ENCODE results near the gene PTPRM. TPM values are rescaled to one million over a fixed set of nuclear protein-coding genes. Genes with fewer than 3 reads are reported as not detected.

PTPRM gene
- polyA plus RNA-seq, 1 donor (not counting 4 experiments of a cell fraction or from before 2014, with no cell fraction given) = 54.5 TPM

DNA sequence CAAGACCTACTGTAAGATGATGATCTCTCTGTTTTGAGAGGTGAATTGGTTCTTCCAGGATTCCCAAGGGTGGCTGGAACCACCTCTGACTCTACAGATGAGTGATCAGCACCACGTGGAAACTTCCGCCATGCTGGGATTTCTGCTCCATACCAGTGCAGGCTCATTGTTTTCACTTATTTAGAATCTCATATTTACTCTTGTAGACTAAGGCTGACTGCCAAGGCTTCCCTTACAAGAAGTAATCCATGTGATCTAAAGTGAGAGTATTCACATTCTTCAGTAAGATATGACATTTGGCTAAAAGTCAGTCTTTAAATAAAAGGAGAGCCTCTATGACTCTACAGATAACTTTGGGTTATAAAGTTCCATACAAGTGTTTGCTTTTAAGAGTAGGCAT is 719.2 kb downstream of the PTPRM start:
- Histone ChIP-seq H3K27me3 (ENCODE audit: control insufficient read depth, extremely low read depth, insufficient read depth, low read length) (no peaks in the 10 kb centered on the region), H3K36me3 (ENCODE audit: control insufficient read depth in 2 of 2, extremely low read depth in 1 of 2, insufficient read depth in 2 of 2, low read length in 2 of 2) (no peaks in the 10 kb centered on the region), H3K4me2 (ENCODE audit: control insufficient read depth, extremely low read depth, insufficient read depth, low read depth, low read length) (no peak overlapping the region), H4K20me1 (ENCODE audit: control insufficient read depth, extremely low read depth, insufficient read depth, low read length) (no peaks in the 10 kb centered on the region), H3K27ac (ENCODE audit: control insufficient read depth, insufficient read depth, low read length) (no peak overlapping the region), H3K79me2 (ENCODE audit: control insufficient read depth, insufficient read depth, low read length) (no peaks in the 10 kb centered on the region), H3K9ac (ENCODE audit: control insufficient read depth, extremely low read depth, insufficient read depth, low read length) (no peak overlapping the region), H3K4me1 (ENCODE audit: control insufficient read depth, extremely low read depth, insufficient read depth, low read length) (no peaks in the 10 kb centered on the region), H3K4me3 (ENCODE audit: control insufficient read depth in 2 of 3, extremely low read depth in 1 of 3, insufficient read depth in 2 of 3, low read depth in 1 of 3, low read length in 3 of 3) (no peak overlapping the region), H3K9me3 (ENCODE audit: control insufficient read depth, low read depth, low read length) (no peaks in the 10 kb centered on the region), H3K9me1 (ENCODE audit: control insufficient read depth, extremely low read depth, insufficient read depth, low read length) (no peaks in the 10 kb centered on the region), H2AFZ (ENCODE audit: control insufficient read depth, low read length) (no peak overlapping the region)
- no peak for TF ChIP-seq EZH2 (IDR thresholded peaks at IDR 0.05; ENCODE audit: low read length)
- TF ChIP-seq, protein P1, sequence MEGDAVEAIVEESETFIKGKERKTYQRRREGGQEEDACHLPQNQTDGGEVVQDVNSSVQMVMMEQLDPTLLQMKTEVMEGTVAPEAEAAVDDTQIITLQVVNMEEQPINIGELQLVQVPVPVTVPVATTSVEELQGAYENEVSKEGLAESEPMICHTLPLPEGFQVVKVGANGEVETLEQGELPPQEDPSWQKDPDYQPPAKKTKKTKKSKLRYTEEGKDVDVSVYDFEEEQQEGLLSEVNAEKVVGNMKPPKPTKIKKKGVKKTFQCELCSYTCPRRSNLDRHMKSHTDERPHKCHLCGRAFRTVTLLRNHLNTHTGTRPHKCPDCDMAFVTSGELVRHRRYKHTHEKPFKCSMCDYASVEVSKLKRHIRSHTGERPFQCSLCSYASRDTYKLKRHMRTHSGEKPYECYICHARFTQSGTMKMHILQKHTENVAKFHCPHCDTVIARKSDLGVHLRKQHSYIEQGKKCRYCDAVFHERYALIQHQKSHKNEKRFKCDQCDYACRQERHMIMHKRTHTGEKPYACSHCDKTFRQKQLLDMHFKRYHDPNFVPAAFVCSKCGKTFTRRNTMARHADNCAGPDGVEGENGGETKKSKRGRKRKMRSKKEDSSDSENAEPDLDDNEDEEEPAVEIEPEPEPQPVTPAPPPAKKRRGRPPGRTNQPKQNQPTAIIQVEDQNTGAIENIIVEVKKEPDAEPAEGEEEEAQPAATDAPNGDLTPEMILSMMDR (optimal IDR thresholded peaks at IDR 0.05 in 1 of 3, IDR thresholded peaks at IDR 0.05 in 1 of 3, conservative IDR thresholded peaks at IDR 0.05 in 1 of 3; ENCODE audit: extremely low read depth in 1 of 3, insufficient read depth in 2 of 3, low read length in 3 of 3) = no peak
- dilution Hi-C loops (cut with MboI; ENCODE audit: extremely low pct_ligation_motif_present, low sequenced_read_pairs) = no loop called here
- DNase-seq (ENCODE audit: low read depth, low spot score) (no peak), FAIRE-seq (no peak)

DNA sequence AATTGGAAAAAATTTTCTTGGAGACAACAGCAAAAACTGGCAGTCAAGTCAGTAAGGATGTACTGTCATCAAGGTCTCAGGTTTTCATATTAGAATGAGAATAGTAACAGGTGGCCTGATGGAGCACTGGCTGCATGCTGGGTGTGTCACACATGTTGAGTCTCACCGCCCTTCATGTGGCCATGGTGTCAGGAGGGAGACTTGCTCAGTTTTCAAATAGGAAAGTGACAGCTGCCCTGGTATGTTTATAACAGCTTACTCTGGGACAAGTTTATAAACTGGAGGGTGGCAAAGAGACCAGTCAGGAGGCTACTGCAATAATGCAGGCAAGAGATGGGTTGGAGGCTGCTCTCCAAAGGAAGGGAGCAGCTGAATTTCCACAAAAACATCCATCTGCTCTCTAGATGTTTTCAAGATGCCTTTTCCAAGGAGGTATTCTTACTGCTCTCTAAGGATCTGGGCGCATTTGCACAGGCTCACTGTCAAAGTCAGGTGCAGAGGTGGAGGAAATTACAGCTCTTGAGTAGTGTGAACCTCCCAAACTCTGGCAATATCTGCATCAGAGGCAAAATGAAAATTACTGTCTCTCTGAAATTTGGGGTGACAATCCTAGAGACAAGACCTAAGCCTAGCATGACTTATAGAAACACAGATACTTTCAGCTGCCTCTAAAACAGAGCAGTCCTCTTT is 720.2 kb downstream of the PTPRM start:
- TF ChIP-seq, protein P1 (optimal IDR thresholded peaks at IDR 0.05 in 1 of 3, IDR thresholded peaks at IDR 0.05 in 1 of 3, conservative IDR thresholded peaks at IDR 0.05 in 1 of 3; ENCODE audit: extremely low read depth in 1 of 3, insufficient read depth in 2 of 3, low read length in 3 of 3) = no peak
- TF ChIP-seq EZH2 (IDR thresholded peaks at IDR 0.05; ENCODE audit: low read length) = no peak
- Histone ChIP-seq H3K9me1 (ENCODE audit: control insufficient read depth, extremely low read depth, insufficient read depth, low read length) (no peaks in the 10 kb centered on the region), H3K27ac (ENCODE audit: control insufficient read depth, insufficient read depth, low read length) (no peak overlapping the region), H4K20me1 (ENCODE audit: control insufficient read depth, extremely low read depth, insufficient read depth, low read length) (no peaks in the 10 kb centered on the region), H3K9me3 (ENCODE audit: control insufficient read depth, low read depth, low read length) (no peaks in the 10 kb centered on the region), H3K9ac (ENCODE audit: control insufficient read depth, extremely low read depth, insufficient read depth, low read length) (no peak overlapping the region), H3K4me2 (ENCODE audit: control insufficient read depth, extremely low read depth, insufficient read depth, low read depth, low read length) (no peak overlapping the region), H3K36me3 (ENCODE audit: control insufficient read depth in 2 of 2, extremely low read depth in 1 of 2, insufficient read depth in 2 of 2, low read length in 2 of 2) (no peaks in the 10 kb centered on the region), H3K4me3 (ENCODE audit: control insufficient read depth in 2 of 3, extremely low read depth in 1 of 3, insufficient read depth in 2 of 3, low read depth in 1 of 3, low read length in 3 of 3) (no peak overlapping the region), H3K27me3 (ENCODE audit: control insufficient read depth, extremely low read depth, insufficient read depth, low read length) (no peaks in the 10 kb centered on the region), H3K79me2 (ENCODE audit: control insufficient read depth, insufficient read depth, low read length) (no peaks in the 10 kb centered on the region), H2AFZ (ENCODE audit: control insufficient read depth, low read length) (no peak overlapping the region), H3K4me1 (ENCODE audit: control insufficient read depth, extremely low read depth, insufficient read depth, low read length) (no peaks in the 10 kb centered on the region)
- no peak for DNase-seq (ENCODE audit: low read depth, low spot score)
- no peak for FAIRE-seq
- dilution Hi-C loops (cut with MboI; ENCODE audit: extremely low pct_ligation_motif_present, low sequenced_read_pairs) = no loop called here
